T-cell (primary cell): ENCODE results near the gene DEPP1. TPM values are rescaled to one million over a fixed set of nuclear protein-coding genes. Genes with fewer than 3 reads are reported as not detected.
A peak's percentile ranks its signal among the peaks of the same experiment; 100 is the strongest.

ENCODE experiments used
- ATAC-seq, 4 experiments: fragments of 200-7000 bp in 3 of 4; fragments of 150-1000 bp in 1 of 4; cut with Tn5 transposase; replicated peaks in 1 of 4; 1 replicate in 3 of 4; 2 replicates in 1 of 4; pipeline ENCODE4 v1.10.0; 2021; ENCODE audit warnings: moderate library complexity in 3 of 4, mild to moderate bottlenecking in 2 of 4, moderate number of reproducible peaks in 1 of 4
- CTCF ChIA-PET, 2 donors: fragments of 300-600 bp; sonication (Branson Sonifier 250); formaldehyde crosslinking; loops; one replicate each; lab custom pipeline; 2022; ENCODE audit warnings: antibody characterized with exemption in 2 of 2; lab: Charles Lee
- POLR2A ChIA-PET, 2 donors: fragments of 300-600 bp; sonication (Branson Sonifier 250); formaldehyde crosslinking; loops; one replicate each; lab custom pipeline; 2022; ENCODE audit warnings: antibody characterized with exemption in 2 of 2; lab: Charles Lee
- DNase-seq, 35 experiments: peaks; one replicate each; pipeline versions ENCODE4 v3.0.0 to v3.0.0-alpha.2; 2013 to 2023
- H3K27ac ChIP-seq: one replicate; pipeline ENCODE4 v1.5.1; 2013; ENCODE audit warnings: low read length
- H3K27me3 ChIP-seq, 2 experiments: replicated peaks in 1 of 2; 1 replicate in 1 of 2; 2 replicates in 1 of 2; pipeline versions ENCODE4 v1.6.1 to v1.7.0; 2013; ENCODE audit warnings: low read length in 1 of 2, mixed read lengths in 1 of 2; ENCODE audit not compliant: control insufficient read depth in 2 of 2, insufficient read depth in 2 of 2; ENCODE audit errors: extremely low read depth in 1 of 2
- H3K36me3 ChIP-seq, 2 donors: 1 replicate in 1 of 2; 2 replicates in 1 of 2; pipeline versions ENCODE4 v1.6.1 to v1.7.0; 2013; ENCODE audit warnings: low read length in 1 of 2; ENCODE audit not compliant: control insufficient read depth in 2 of 2, insufficient read depth in 1 of 2; ENCODE audit errors: extremely low read depth in 1 of 2
- H3K4me1 ChIP-seq, 2 experiments: 1 replicate in 1 of 2; 2 replicates in 1 of 2; pipeline versions ENCODE4 v1.6.1 to v1.7.0; 2013; ENCODE audit warnings: low read length in 2 of 2, mixed read lengths in 1 of 2; ENCODE audit not compliant: insufficient read depth in 2 of 2, control insufficient read depth in 1 of 2; ENCODE audit errors: extremely low read depth in 1 of 2
- H3K4me3 ChIP-seq, 2 donors: 1 replicate in 1 of 2; 2 replicates in 1 of 2; pipeline versions ENCODE4 v1.5.1 to v1.7.0; 2013; ENCODE audit warnings: mild to moderate bottlenecking in 2 of 2, low read length in 1 of 2, moderate library complexity in 1 of 2; ENCODE audit not compliant: control insufficient read depth in 1 of 2; ENCODE audit errors: extremely low read depth in 1 of 2
- H3K9me3 ChIP-seq: 2 replicates; pipeline ENCODE4 v1.7.0; 2013
- H3K27ac Mint-ChIP-seq, 2 donors: one replicate each; pipeline ENCODE4 v1.8.0; 2020 to 2021; ENCODE audit warnings: mild to moderate bottlenecking in 2 of 2, mixed read lengths in 2 of 2
- H3K27me3 Mint-ChIP-seq, 2 donors: one replicate each; pipeline ENCODE4 v1.8.0; 2021 to 2022; ENCODE audit warnings: mixed read lengths in 2 of 2
- H3K36me3 Mint-ChIP-seq: one replicate; pipeline ENCODE4 v1.8.0; 2021; ENCODE audit warnings: mixed read lengths
- H3K4me1 Mint-ChIP-seq, 3 donors: one replicate each; pipeline ENCODE4 v1.8.0; 2020 to 2022; ENCODE audit warnings: mixed read lengths in 3 of 3, mild to moderate bottlenecking in 1 of 3
- H3K4me3 Mint-ChIP-seq, 3 donors: one replicate each; pipeline ENCODE4 v1.8.0; 2020 to 2022; ENCODE audit warnings: mild to moderate bottlenecking in 3 of 3, mixed read lengths in 3 of 3, moderate library complexity in 3 of 3
- H3K9me3 Mint-ChIP-seq, 3 donors: one replicate each; pipeline ENCODE4 v1.8.0; 2020 to 2022; ENCODE audit warnings: mixed read lengths in 3 of 3
- WGBS: methylation state at CpG from one replicate; pipeline ENCODE4 v1.1.5; 2013; ENCODE audit warnings: missing lambda C conversion rate; ENCODE audit not compliant: insufficient coverage; 5-methylcytosine and 5-hydroxymethylcytosine counted together
- total RNA-seq, 35 experiments: library from RNA in 6 of 35; stranded (reverse) in 6 of 35; fragments of 120-200 nt in 1 of 35; gene quantifications; one replicate each; pipeline versions ENCODE4 v1.2.1 to v1.2.4 and lab custom pipeline; 2013 to 2026

The DEPP1 gene
- total RNA-seq, 5 donors from 2014 or later (not counting 1 experiment from before 2014, with no cell fraction given): 0.30 to 0.66 (median 0.35) TPM; not detected in 2

GRCh38 chr10:44982114-44982460 lies 3.5 kb upstream of the DEPP1 start:
- Mint-ChIP-seq H3K27me3 (no peaks in the 10 kb centered on the region), H3K4me1 (peaks cover 0 to 3% (median 0%) of the 10 kb centered on the region in 3 donors), H3K4me3 (no peak overlapping the region), H3K9me3 (no peaks in the 10 kb centered on the region), H3K36me3 (no peaks in the 10 kb centered on the region), H3K27ac (no peak overlapping the region)
- H3K27me3 ChIP-seq: peaks cover 0 to 22% of the 10 kb centered on the region in 2 experiments
- WGBS: 91% methylated on average over 8 of the region's 9 CpGs
- H3K27ac ChIP-seq: no peak overlapping the region
- no peak for DNase-seq
- H3K9me3 ChIP-seq: no peaks in the 10 kb centered on the region
- ChIA-PET POLR2A (no interaction called here), CTCF (no interaction called here)
- peaks cover 2 to 10% of the 10 kb centered on the region in 2 experiments for H3K4me1 ChIP-seq
- H3K36me3 ChIP-seq: no peaks in the 10 kb centered on the region
- no peak overlapping the region for H3K4me3 ChIP-seq
- ATAC-seq: no peak

- Mint-ChIP-seq H3K27ac (no peak overlapping the region), H3K4me1 (peaks cover 0 to 5% (median 0%) of the 10 kb centered on the region in 3 donors), H3K9me3 (no peaks in the 10 kb centered on the region), H3K27me3 (no peaks in the 10 kb centered on the region), H3K36me3 (no peaks in the 10 kb centered on the region), H3K4me3 (no peak overlapping the region)
- peaks cover 2 to 10% of the 10 kb centered on the region in 2 experiments for H3K4me1 ChIP-seq
- no peak for ATAC-seq
- H3K9me3 ChIP-seq: no peaks in the 10 kb centered on the region
- H3K36me3 ChIP-seq: no peaks in the 10 kb centered on the region
- CTCF ChIA-PET: no interaction called here
- POLR2A ChIA-PET: no interaction called here
- DNase-seq: no peak
- WGBS: 85% methylated on average over 9 of the region's 11 CpGs
- H3K27ac ChIP-seq: no peak overlapping the region
- no peak overlapping the region for H3K4me3 ChIP-seq
- H3K27me3 ChIP-seq: peaks cover 0 to 22% of the 10 kb centered on the region in 2 experiments
Measured at GRCh38 chr10:44981172-44982113, 2.8 kb upstream of the DEPP1 start.

- H3K4me1 Mint-ChIP-seq: peaks cover 0 to 8% (median 0%) of the 10 kb centered on the region in 3 donors
- Histone ChIP-seq H3K36me3 (no peaks in the 10 kb centered on the region), H3K4me1 (peaks cover 2 to 10% of the 10 kb centered on the region in 2 experiments), H3K27me3 (peaks cover 0 to 26% of the 10 kb centered on the region in 2 experiments), H3K4me3 (no peak overlapping the region), H3K9me3 (no peaks in the 10 kb centered on the region), H3K27ac (no peak overlapping the region)
- no peak for DNase-seq
- H3K27me3 Mint-ChIP-seq: no peaks in the 10 kb centered on the region
- no peak overlapping the region for H3K27ac Mint-ChIP-seq
- H3K9me3 Mint-ChIP-seq: no peaks in the 10 kb centered on the region
- ChIA-PET CTCF (interaction anchor here in 1 of 2 donors (0.6 kb wide), 1 partner anchor 50 kb away, joined by 3 read pairs; no protein-coding TSS in a partner anchor), POLR2A (no interaction called here)
- WGBS: 51% methylated on average over 8 of the region's 14 CpGs
- H3K4me3 Mint-ChIP-seq: no peak overlapping the region
- no peaks in the 10 kb centered on the region for H3K36me3 Mint-ChIP-seq
- ATAC-seq: no peak
Measured at GRCh38 chr10:44980309-44981171, 1.9 kb upstream of the DEPP1 start.

GRCh38 chr10:44979281-44980191 lies 927 bp upstream of the DEPP1 start:
- no peak overlapping the region for H3K27ac ChIP-seq

GRCh38 chr10:44978213-44978569 lies 418 bp downstream of the DEPP1 start:
- H3K9me3 Mint-ChIP-seq: no peaks in the 10 kb centered on the region
- WGBS: no CpG with 5 or more reads among the region's 4 CpGs
- Histone ChIP-seq H3K36me3 (no peaks in the 10 kb centered on the region), H3K4me3 (no peak overlapping the region), H3K9me3 (no peaks in the 10 kb centered on the region), H3K4me1 (peaks cover 5 to 31% of the 10 kb centered on the region in 2 experiments), H3K27ac (no peak overlapping the region), H3K27me3 (peaks cover 0 to 25% of the 10 kb centered on the region in 2 experiments)
- peak overlapping the region in 1 of 3 donors; percentile 35 for H3K4me3 Mint-ChIP-seq
- H3K27ac Mint-ChIP-seq: no peak overlapping the region
- ATAC-seq (no peak), DNase-seq (no peak)
- no peaks in the 10 kb centered on the region for H3K36me3 Mint-ChIP-seq
- ChIA-PET POLR2A (no interaction called here), CTCF (interaction anchor here in 1 of 2 donors (1.1 kb wide), 1 partner anchor 45 kb away, joined by 6 read pairs; no protein-coding TSS in a partner anchor)
- no peaks in the 10 kb centered on the region for H3K27me3 Mint-ChIP-seq
- peaks cover 7 to 20% (median 10%) of the 10 kb centered on the region in 3 donors for H3K4me1 Mint-ChIP-seq

More at GRCh38 chr10:44979281-44980191, 927 bp upstream of the DEPP1 start:
- Histone ChIP-seq H3K4me3 (no peak overlapping the region), H3K36me3 (no peaks in the 10 kb centered on the region), H3K4me1 (peaks cover 4 to 17% of the 10 kb centered on the region in 2 experiments), H3K27me3 (peaks cover 0 to 23% of the 10 kb centered on the region in 2 experiments), H3K9me3 (no peaks in the 10 kb centered on the region)
- H3K9me3 Mint-ChIP-seq: no peaks in the 10 kb centered on the region
- no peak for DNase-seq
- ATAC-seq: no peak
- H3K4me3 Mint-ChIP-seq: no peak overlapping the region
- peaks cover under 1 to 11% (median 2%) of the 10 kb centered on the region in 3 donors for H3K4me1 Mint-ChIP-seq
- WGBS: 92% methylated on average over 12 of the region's 13 CpGs
- ChIA-PET POLR2A (no interaction called here), CTCF (interaction anchor here (0.5 to 1.1 kb wide), 3 partner anchors 47 to 1313 kb away, joined by 3 to 6 read pairs (median 6); no protein-coding TSS in a partner anchor)
- no peaks in the 10 kb centered on the region for H3K27me3 Mint-ChIP-seq
- H3K27ac Mint-ChIP-seq: no peak overlapping the region
- H3K36me3 Mint-ChIP-seq: no peaks in the 10 kb centered on the region
